ENCODE measurements around the gene HPSE2.

The HPSE2 gene

GRCh38 chr10:98664329-98665042 lies 571.2 kb downstream of the HPSE2 start:
- DNase-seq (ENCODE audit: low read depth, low spot score), result peak; percentile 28
- no peak overlapping the region for H3K4me3 ChIP-seq (ENCODE audit: low read length)

GRCh38 chr10:98659951-98660350 lies 575.7 kb downstream of the HPSE2 start:
- H3K4me3 ChIP-seq (ENCODE audit: low read length), result no peak overlapping the region
- no peak for DNase-seq (ENCODE audit: low read depth, low spot score)

- no peak overlapping the region for H3K4me3 ChIP-seq (ENCODE audit: low read length)
These were observed 580.2 kb downstream of the HPSE2 start for GRCh38 chr10:98655492-98655891.

GRCh38 chr10:98649170-98649569 lies 586.5 kb downstream of the HPSE2 start:
- no peak for DNase-seq (ENCODE audit: low read depth, low spot score)
- H3K4me3 ChIP-seq (ENCODE audit: low read length), result no peak overlapping the region

More at GRCh38 chr10:98655492-98655891, 580.2 kb downstream of the HPSE2 start:
- no peak for DNase-seq (ENCODE audit: low read depth, low spot score)

- no peak overlapping the region for H3K4me3 ChIP-seq (ENCODE audit: low read length)
- no peak for DNase-seq (ENCODE audit: low read depth, low spot score)
These were observed 588.4 kb downstream of the HPSE2 start for GRCh38 chr10:98646998-98647917.

GRCh38 chr10:98644466-98644865 lies 591.2 kb downstream of the HPSE2 start:
- DNase-seq (ENCODE audit: low read depth, low spot score), result no peak
- H3K4me3 ChIP-seq (ENCODE audit: low read length), result no peak overlapping the region

GRCh38 chr10:98642281-98642680 lies 593.4 kb downstream of the HPSE2 start:
- no peak overlapping the region for H3K4me3 ChIP-seq (ENCODE audit: low read length)
- DNase-seq (ENCODE audit: low read depth, low spot score), result no peak

- no peak overlapping the region for H3K4me3 ChIP-seq (ENCODE audit: low read length)
- DNase-seq (ENCODE audit: low read depth, low spot score), result no peak
These were observed 596.7 kb downstream of the HPSE2 start for GRCh38 chr10:98638920-98639319.

GRCh38 chr10:98636921-98637329 lies 598.7 kb downstream of the HPSE2 start:
- no peak for DNase-seq (ENCODE audit: low read depth, low spot score)

GRCh38 chr10:98632456-98633150 lies 603.0 kb downstream of the HPSE2 start:
- DNase-seq (ENCODE audit: low read depth, low spot score), result no peak
- H3K4me3 ChIP-seq (ENCODE audit: low read length), result no peak overlapping the region

More at GRCh38 chr10:98636921-98637329, 598.7 kb downstream of the HPSE2 start:
- H3K4me3 ChIP-seq (ENCODE audit: low read length), result no peak overlapping the region

- no peak overlapping the region for H3K4me3 ChIP-seq (ENCODE audit: low read length)
- DNase-seq (ENCODE audit: low read depth, low spot score), result no peak
These were observed 607.4 kb downstream of the HPSE2 start for GRCh38 chr10:98628206-98628605.

GRCh38 chr10:98627711-98628110 lies 607.9 kb downstream of the HPSE2 start:
- H3K4me3 ChIP-seq (ENCODE audit: low read length), result no peak overlapping the region
- DNase-seq (ENCODE audit: low read depth, low spot score), result no peak

- DNase-seq (ENCODE audit: low read depth, low spot score), result no peak
- no peak overlapping the region for H3K4me3 ChIP-seq (ENCODE audit: low read length)
These were observed 610.7 kb downstream of the HPSE2 start for GRCh38 chr10:98624963-98625362.

GRCh38 chr10:98623176-98623575 lies 612.5 kb downstream of the HPSE2 start:
- H3K4me3 ChIP-seq (ENCODE audit: low read length), result no peak overlapping the region
- DNase-seq (ENCODE audit: low read depth, low spot score), result no peak

GRCh38 chr10:98621630-98622029 lies 614.0 kb downstream of the HPSE2 start:
- no peak for DNase-seq (ENCODE audit: low read depth, low spot score)
- no peak overlapping the region for H3K4me3 ChIP-seq (ENCODE audit: low read length)

GRCh38 chr10:98620503-98620902 lies 615.1 kb downstream of the HPSE2 start:
- no peak for DNase-seq (ENCODE audit: low read depth, low spot score)

GRCh38 chr10:98619446-98619845 lies 616.2 kb downstream of the HPSE2 start:
- no peak overlapping the region for H3K4me3 ChIP-seq (ENCODE audit: low read length)
- peak; percentile 60 for DNase-seq (ENCODE audit: low read depth, low spot score)

More at GRCh38 chr10:98620503-98620902, 615.1 kb downstream of the HPSE2 start:
- H3K4me3 ChIP-seq (ENCODE audit: low read length), result no peak overlapping the region

GRCh38 chr10:98617906-98618520 lies 617.6 kb downstream of the HPSE2 start:
- H3K4me3 ChIP-seq (ENCODE audit: low read length), result no peak overlapping the region
- DNase-seq (ENCODE audit: low read depth, low spot score), result no peak

GRCh38 chr10:98613446-98613845 lies 622.2 kb downstream of the HPSE2 start:
- DNase-seq (ENCODE audit: low read depth, low spot score), result no peak
- no peak overlapping the region for H3K4me3 ChIP-seq (ENCODE audit: low read length)
